HCT116 (cell line): ENCODE data around the gene TACC3. TPM values are rescaled to one million over a fixed set of nuclear protein-coding genes. Genes with fewer than 3 reads are reported as not detected.

Experiments
- ATAC-seq: fragments of 200-7000 bp; cut with Tn5 transposase; 2 replicates; pipeline ENCODE4 v1.9.1; 2020; ENCODE audit warnings: mild to moderate bottlenecking, moderate library complexity
- BruUV-seq: library from RNA; stranded (reverse); fragments of 400-500 nt; replicated peaks from 2 replicates; lab custom pipeline; 2021; lab: Mats Ljungman, UMichigan
- CTCF ChIA-PET: fragments of 300-600 bp; sonication (Branson Sonifier 250); formaldehyde crosslinking; loops from one replicate; lab custom pipeline; 2021; ENCODE audit warnings: antibody characterized with exemption; lab: Charles Lee
- POLR2A ChIA-PET: fragments of 300-600, 350-600 bp; sonication (Branson Sonifier 250); formaldehyde crosslinking; loops from one replicate; lab custom pipeline; 2021; ENCODE audit warnings: antibody characterized with exemption; lab: Charles Lee
- RAD21 ChIA-PET, 2 experiments: fragments of 300-600 bp; sonication (Branson Sonifier 250); formaldehyde crosslinking; loops; one replicate each; lab custom pipeline; 2023; ENCODE audit warnings: low total read pairs in 2 of 2; ENCODE audit not compliant: uncharacterized antibody in 2 of 2, unreplicated experiment in 2 of 2, low non-redundant PET in 1 of 2; lab: Charles Lee
- DNase-seq: peaks from one replicate; pipeline ENCODE4 v3.0.0-alpha.2; 2010; ENCODE audit warnings: low read depth, low spot score
- H2AFZ ChIP-seq: fragments of 200-600 bp; shearing (Covaris generic), sonication (generic); 2 replicates; pipeline ENCODE4 v1.6.1; 2017; ENCODE audit warnings: low read depth, mixed run types, mixed read lengths, antibody characterized with exemption, low read length; ENCODE audit not compliant: poor library complexity, severe bottlenecking
- H3K27ac ChIP-seq: 2 replicates; pipeline ENCODE4 v1.5.1; 2012; ENCODE audit warnings: low read depth, low read length
- H3K27me3 ChIP-seq: fragments of 200-600 bp; sonication (generic); 2 replicates; pipeline ENCODE4 v1.6.1; 2016; ENCODE audit warnings: mixed run types, low read length, mixed read lengths; ENCODE audit not compliant: insufficient read depth
- H3K36me3 ChIP-seq, 2 experiments: fragments of 200-500 bp in 1 of 2; fragments of 200-600 bp in 1 of 2; sonication (Bioruptor generic) in 1 of 2; sonication (generic) in 1 of 2; 2 replicates each; pipeline versions ENCODE4 v1.5.1 to v1.6.1; 2014 to 2016; ENCODE audit warnings: low read length in 2 of 2, inconsistent platforms in 1 of 2, mixed read lengths in 1 of 2, mixed run types in 1 of 2; ENCODE audit not compliant: insufficient read depth in 2 of 2, control insufficient read depth in 1 of 2
- H3K4me1 ChIP-seq, 2 experiments: fragments of 200-600 bp in 1 of 2; sonication (generic) in 1 of 2; 2 replicates each; pipeline versions ENCODE4 v1.5.1 to v1.6.1; 2012 to 2017; ENCODE audit warnings: low read length in 2 of 2, inconsistent platforms in 1 of 2, mild to moderate bottlenecking in 1 of 2, mixed read lengths in 1 of 2, mixed run types in 1 of 2, moderate library complexity in 1 of 2; ENCODE audit not compliant: insufficient read depth in 2 of 2, control insufficient read depth in 1 of 2
- H3K4me2 ChIP-seq: fragments of 200-600 bp; sonication (generic); 2 replicates; pipeline ENCODE4 v1.6.1; 2017; ENCODE audit warnings: mixed run types, low read length, mixed read lengths
- H3K4me3 ChIP-seq, 2 experiments: fragments of 200-600 bp in 1 of 2; sonication (generic) in 1 of 2; replicated peaks in 1 of 2; 2 replicates each; pipeline ENCODE4 v1.5.1; 2011 to 2016; ENCODE audit warnings: low read length in 2 of 2, control low read depth in 1 of 2, low read depth in 1 of 2, mild to moderate bottlenecking in 1 of 2, mixed read lengths in 1 of 2, mixed run types in 1 of 2
- H3K79me2 ChIP-seq: fragments of 200-600 bp; sonication (generic); 2 replicates; pipeline ENCODE4 v1.6.1; 2017; ENCODE audit warnings: mild to moderate bottlenecking, mixed run types, low read length, moderate library complexity, mixed read lengths; ENCODE audit not compliant: insufficient read depth
- H3K9ac ChIP-seq: fragments of 200-600 bp; sonication (generic); 2 replicates; pipeline ENCODE4 v1.6.1; 2016; ENCODE audit warnings: low read length, mixed read lengths
- H3K9me2 ChIP-seq: fragments of 200-600 bp; sonication (generic), shearing (Covaris generic); 2 replicates; pipeline ENCODE4 v1.6.1; 2017; ENCODE audit warnings: mixed run types, mild to moderate bottlenecking, moderate library complexity; ENCODE audit not compliant: insufficient read depth
- H3K9me3 ChIP-seq, 2 experiments: fragments of 200-500 bp in 1 of 2; fragments of 200-600 bp in 1 of 2; sonication (Bioruptor generic) in 1 of 2; sonication (generic) in 1 of 2; 2 replicates each; pipeline ENCODE4 v1.6.1; 2014 to 2017; ENCODE audit warnings: low read length in 2 of 2, mixed read lengths in 2 of 2, inconsistent platforms in 1 of 2, low read depth in 1 of 2, mild to moderate bottlenecking in 1 of 2, mixed run types in 1 of 2, moderate library complexity in 1 of 2; ENCODE audit not compliant: control insufficient read depth in 1 of 2, insufficient read depth in 1 of 2
- H4K20me1 ChIP-seq: fragments of 200-600 bp; sonication (generic), shearing (Covaris generic); 2 replicates; pipeline ENCODE4 v1.6.1; 2017; ENCODE audit warnings: mixed run types, mild to moderate bottlenecking, moderate library complexity; ENCODE audit not compliant: insufficient read depth
- CBX3 ChIP-seq: IDR thresholded peaks from 2 replicates; pipeline ENCODE4 v1.6.1; 2012; ENCODE audit warnings: low read depth
- CEBPB ChIP-seq: IDR thresholded peaks from 2 replicates; pipeline ENCODE4 v1.6.1; 2012; ENCODE audit warnings: low read depth
- CTCF ChIP-seq, 3 experiments: fragments of 200-600 bp in 1 of 3; sonication (generic) in 1 of 3; IDR thresholded peaks in 2 of 3; conservative IDR thresholded peaks in 1 of 3; 2 replicates each; pipeline ENCODE4 v1.5.1; 2012 to 2017; ENCODE audit warnings: low read depth in 2 of 3, low read length in 2 of 3, antibody characterized with exemption in 1 of 3, borderline replicate concordance in 1 of 3, control low read depth in 1 of 3, mild to moderate bottlenecking in 1 of 3, mixed read lengths in 1 of 3, mixed run types in 1 of 3, moderate library complexity in 1 of 3; ENCODE audit not compliant: insufficient read depth in 1 of 3
- ELF1 ChIP-seq: IDR thresholded peaks from 2 replicates; pipeline ENCODE4 v1.6.1; 2012; ENCODE audit warnings: low read depth, borderline replicate concordance
- EZH2 ChIP-seq: fragments of 200-600 bp; sonication (generic); IDR thresholded peaks from 2 replicates; pipeline ENCODE4 v1.6.1; 2017; ENCODE audit warnings: antibody characterized with exemption, mixed run types
- EZH2phosphoT487 ChIP-seq: fragments of 200-600 bp; IDR thresholded peaks from 2 replicates; pipeline ENCODE4 v1.6.1; 2018; ENCODE audit warnings: antibody characterized with exemption, borderline replicate concordance
- MAX ChIP-seq: IDR thresholded peaks from 2 replicates; pipeline ENCODE4 v1.6.1; 2012
- SRF ChIP-seq: IDR thresholded peaks from 2 replicates; pipeline ENCODE4 v1.6.1; 2012; ENCODE audit warnings: low read depth
- TCF7L2 ChIP-seq: IDR thresholded peaks from 2 replicates; pipeline ENCODE4 v1.7.0; 2011; ENCODE audit warnings: borderline replicate concordance, inconsistent platforms; ENCODE audit not compliant: insufficient read depth, insufficient read length; ENCODE audit errors: extremely low read depth
- ZFX ChIP-seq: fragments of 450-650 bp; IDR thresholded peaks from 2 replicates; pipeline ENCODE4 v1.6.1; 2017
- intact Hi-C: fragments of 100-400 bp; cut with micrococcal nuclease; formaldehyde crosslinking; loops from 2 replicates; pipeline ENCODE4 v1.10.0; 2022
- total RNA-seq: library from RNA; stranded (reverse); gene quantifications from one replicate; pipeline ENCODE4 v1.2.1, GENCODE V29; 2021; ENCODE audit not compliant: unreplicated experiment

Gene TACC3
- total RNA-seq, 1 experiment from 2014 or later = 106 TPM

GRCh38 chr4:1738410-1738809 lies 17.1 kb downstream of the TACC3 start:
- Histone ChIP-seq H3K4me3 (no peak overlapping the region), H2AFZ (no peak overlapping the region), H3K4me1 (no peaks in the 10 kb centered on the region), H3K36me3 (peaks cover 28 to 81% of the 10 kb centered on the region in 2 experiments), H4K20me1 (no peaks in the 10 kb centered on the region), H3K9me3 (peaks cover 18 to 20% of the 10 kb centered on the region in 2 experiments; a peak in 2 of 4 replicates), H3K27ac (no peak overlapping the region), H3K4me2 (no peak overlapping the region), H3K9ac (no peak overlapping the region), H3K27me3 (no peaks in the 10 kb centered on the region), H3K79me2 (peaks cover 11% of the 10 kb centered on the region; the same call in 1 of the 2 replicates), H3K9me2 (no peaks in the 10 kb centered on the region)
- CTCF ChIA-PET = no interaction called here
- RAD21 ChIA-PET = no interaction called here
- BruUV-seq = no TSS peak
- ATAC-seq (no peak), DNase-seq (no peak)
- POLR2A ChIA-PET = no interaction called here
- TF ChIP-seq EZH2phosphoT487 (no peak), ZFX (no peak), CBX3 (peak; percentile 95), SRF (no peak), CTCF (IDR thresholded peaks at IDR 0.05 in 2 of 3, conservative IDR thresholded peaks at IDR 0.05 in 1 of 3; ENCODE audit: borderline replicate concordance in 1 of 3, insufficient read depth in 1 of 3, low read depth in 2 of 3, low read length in 2 of 3) (no peak), CEBPB (no peak), MAX (no peak)
- intact Hi-C loops = no loop called here

DNA sequence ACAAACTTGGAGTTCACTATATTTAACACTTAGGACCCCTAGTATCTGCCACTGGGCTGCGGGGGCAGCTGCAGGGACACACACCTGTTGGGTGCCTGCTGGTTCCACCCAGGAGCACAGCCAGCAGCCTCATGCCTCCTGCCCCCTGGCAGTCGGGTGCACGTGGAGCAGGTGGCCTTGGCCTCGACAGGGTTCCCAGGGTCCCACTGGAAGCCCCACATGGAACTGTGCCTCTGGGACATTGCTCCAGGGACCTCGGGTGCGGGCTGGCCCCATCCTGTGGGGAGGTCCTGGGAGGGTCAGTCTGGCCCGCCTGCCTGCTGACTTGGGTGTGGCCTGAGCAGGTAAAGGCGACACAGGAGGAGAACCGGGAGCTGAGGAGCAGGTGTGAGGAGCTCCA lies 18.0 kb downstream of the TACC3 start:
- H4K20me1 ChIP-seq = no peaks in the 10 kb centered on the region
- POLR2A ChIA-PET = no interaction called here
- RAD21 ChIA-PET = no interaction called here
- no peaks in the 10 kb centered on the region for H3K9me2 ChIP-seq
- no peak overlapping the region for H3K4me3 ChIP-seq
- ATAC-seq (no peak), DNase-seq (no peak)
- H3K9ac ChIP-seq = no peak overlapping the region
- H2AFZ ChIP-seq = no peak overlapping the region
- BruUV-seq = no TSS peak
- H3K9me3 ChIP-seq = peaks cover 18 to 20% of the 10 kb centered on the region in 2 experiments; a peak in 2 of 4 replicates
- no peak for TF ChIP-seq MAX
- TF ChIP-seq EZH2 = no peak
- no peak for TF ChIP-seq TCF7L2
- no peak for TF ChIP-seq ELF1
- TF ChIP-seq SRF = no peak
- H3K27ac ChIP-seq = no peak overlapping the region
- H3K79me2 ChIP-seq = peaks cover 9% of the 10 kb centered on the region; the same call in 1 of the 2 replicates
- CTCF ChIA-PET = no interaction called here
- H3K4me2 ChIP-seq = no peak overlapping the region
- no peaks in the 10 kb centered on the region for H3K27me3 ChIP-seq
- intact Hi-C loops = no loop called here
- H3K36me3 ChIP-seq = peaks cover 26 to 79% of the 10 kb centered on the region in 2 experiments
- H3K4me1 ChIP-seq = no peaks in the 10 kb centered on the region
